ENCODE measurements around the gene RAB6B. TPM values are rescaled to one million over a fixed set of nuclear protein-coding genes. Genes with fewer than 3 reads are reported as not detected.

The RAB6B gene
- 1 to 10 TPM in 1 of 2 donors, under 1 TPM in 1; 0.16 to 2.2 TPM for total RNA-seq

- ATAC-seq (peak; percentile 41 to 88), DNase-seq (ENCODE audit: low spot score in 2 of 2) (peak in 1 of 2 donors; percentile 38)
- H3K9me3 Mint-ChIP-seq: no peaks in the 10 kb centered on the region
- H3K27ac Mint-ChIP-seq: no peak within 1 kb of the TSS
- no peaks in the 10 kb centered on the region for H3K36me3 Mint-ChIP-seq
Observed at GRCh38 chr3:133895208-133896001, at the start of gene RAB6B. Gene RAB6B (minus strand): TSS chr3:133895882. CDS start chr3:133895466, 416 bp downstream.

- DNase-seq (ENCODE audit: low spot score in 2 of 2): no peak
- Mint-ChIP-seq H3K36me3 (no peaks in the 10 kb centered on the region), H3K27ac (no peak overlapping the region)
Observed at GRCh38 chr3:133944641-133945380, 49.1 kb upstream of the RAB6B start.

GRCh38 chr3:133944181-133944580 lies 48.5 kb upstream of the RAB6B start:
- no peaks in the 10 kb centered on the region for H3K9me3 Mint-ChIP-seq
- no peak for DNase-seq (ENCODE audit: low spot score in 2 of 2)
- ATAC-seq: no peak
- no peaks in the 10 kb centered on the region for H3K36me3 Mint-ChIP-seq
- no peak overlapping the region for H3K27ac Mint-ChIP-seq

More at GRCh38 chr3:133944641-133945380, 49.1 kb upstream of the RAB6B start:
- no peaks in the 10 kb centered on the region for H3K9me3 Mint-ChIP-seq
- no peak for ATAC-seq

- H3K27ac Mint-ChIP-seq: no peak overlapping the region
- no peaks in the 10 kb centered on the region for H3K9me3 Mint-ChIP-seq
- DNase-seq (ENCODE audit: low spot score in 2 of 2) (peak in 1 of 2 donors; percentile 37), ATAC-seq (peak in 1 of 2 donors; percentile 16)
- H3K36me3 Mint-ChIP-seq: no peaks in the 10 kb centered on the region
Observed at GRCh38 chr3:133943639-133944141, 48.0 kb upstream of the RAB6B start.

GRCh38 chr3:133943031-133943535 lies 47.4 kb upstream of the RAB6B start:
- no peaks in the 10 kb centered on the region for H3K9me3 Mint-ChIP-seq
- H3K36me3 Mint-ChIP-seq: no peaks in the 10 kb centered on the region
- no peak overlapping the region for H3K27ac Mint-ChIP-seq
- ATAC-seq: no peak
- no peak for DNase-seq (ENCODE audit: low spot score in 2 of 2)

- no peak for DNase-seq (ENCODE audit: low spot score in 2 of 2)
- no peaks in the 10 kb centered on the region for H3K9me3 Mint-ChIP-seq
- H3K36me3 Mint-ChIP-seq: no peaks in the 10 kb centered on the region
- no peak overlapping the region for H3K27ac Mint-ChIP-seq
- ATAC-seq: no peak
Observed at GRCh38 chr3:133941415-133941821, 45.7 kb upstream of the RAB6B start.

GRCh38 chr3:133940536-133940935 lies 44.9 kb upstream of the RAB6B start:
- no peak overlapping the region for H3K27ac Mint-ChIP-seq
- no peaks in the 10 kb centered on the region for H3K9me3 Mint-ChIP-seq
- ATAC-seq (no peak), DNase-seq (ENCODE audit: low spot score in 2 of 2) (no peak)
- H3K36me3 Mint-ChIP-seq: no peaks in the 10 kb centered on the region

- H3K27ac Mint-ChIP-seq: no peak overlapping the region
- DNase-seq (ENCODE audit: low spot score in 2 of 2) (no peak), ATAC-seq (no peak)
- no peaks in the 10 kb centered on the region for H3K9me3 Mint-ChIP-seq
- H3K36me3 Mint-ChIP-seq: no peaks in the 10 kb centered on the region
Observed at GRCh38 chr3:133939463-133939835, 43.8 kb upstream of the RAB6B start.

GRCh38 chr3:133938770-133939462 lies 43.2 kb upstream of the RAB6B start:
- no peak for DNase-seq (ENCODE audit: low spot score in 2 of 2)
- Mint-ChIP-seq H3K36me3 (no peaks in the 10 kb centered on the region), H3K9me3 (no peaks in the 10 kb centered on the region), H3K27ac (no peak overlapping the region)
- ATAC-seq: no peak

GRCh38 chr3:133937756-133938601 lies 42.3 kb upstream of the RAB6B start:
- DNase-seq (ENCODE audit: low spot score in 2 of 2) (no peak), ATAC-seq (no peak)
- Mint-ChIP-seq H3K36me3 (no peaks in the 10 kb centered on the region), H3K27ac (peak overlapping the region in 1 of 2 donors; percentile 29), H3K9me3 (no peaks in the 10 kb centered on the region)

- ATAC-seq: no peak
- H3K27ac Mint-ChIP-seq: no peak overlapping the region
- DNase-seq (ENCODE audit: low spot score in 2 of 2): no peak
- H3K36me3 Mint-ChIP-seq: no peaks in the 10 kb centered on the region
- H3K9me3 Mint-ChIP-seq: no peaks in the 10 kb centered on the region
Observed at GRCh38 chr3:133937061-133937686, 41.5 kb upstream of the RAB6B start.

GRCh38 chr3:133935843-133936769 lies 40.4 kb upstream of the RAB6B start:
- no peaks in the 10 kb centered on the region for H3K9me3 Mint-ChIP-seq
- no peaks in the 10 kb centered on the region for H3K36me3 Mint-ChIP-seq
- DNase-seq (ENCODE audit: low spot score in 2 of 2) (no peak), ATAC-seq (no peak)
- peak overlapping the region in 1 of 2 donors; percentile 22 for H3K27ac Mint-ChIP-seq

GRCh38 chr3:133934996-133935842 lies 39.5 kb upstream of the RAB6B start:
- DNase-seq (ENCODE audit: low spot score in 2 of 2) (no peak), ATAC-seq (no peak)
- Mint-ChIP-seq H3K27ac (no peak overlapping the region), H3K36me3 (no peaks in the 10 kb centered on the region), H3K9me3 (no peaks in the 10 kb centered on the region)

All from activated naive CD4-positive, alpha-beta T cell treated with anti-CD3 and anti-CD28 coated beads, Interleukin-2, amount 50 U/mL, for 72 hours (primary cell).